Mucosa of rectum (tissue), 2 donors: ENCODE measurements around the gene SAA2.
"Not testable (repeated sequence)": the region's sequence is repeated elsewhere in the genome, so short reads cannot be mapped to it uniquely, and the experiment has no call there.

Experiments
- H3K27ac ChIP-seq, 2 donors: one replicate each; pipeline ENCODE4 v1.7.0; 2013; ENCODE audit warnings: inconsistent platforms in 2 of 2, low read depth in 2 of 2, low read length in 2 of 2
- H3K27me3 ChIP-seq, 2 donors: one replicate each; pipeline ENCODE4 v1.7.0; 2013; ENCODE audit warnings: low read length in 2 of 2; ENCODE audit not compliant: control insufficient read depth in 2 of 2, insufficient read depth in 2 of 2
- H3K36me3 ChIP-seq, 2 donors: one replicate each; pipeline ENCODE4 v1.7.0; 2013; ENCODE audit warnings: low read length in 2 of 2; ENCODE audit not compliant: control insufficient read depth in 2 of 2, insufficient read depth in 2 of 2
- H3K4me1 ChIP-seq, 2 donors: one replicate each; pipeline ENCODE4 v1.7.0; 2013; ENCODE audit warnings: low read length in 2 of 2, mild to moderate bottlenecking in 1 of 2; ENCODE audit not compliant: control insufficient read depth in 2 of 2, insufficient read depth in 2 of 2
- H3K4me3 ChIP-seq, 2 donors: one replicate each; pipeline ENCODE4 v1.7.0; 2013; ENCODE audit warnings: low read length in 2 of 2
- H3K9ac ChIP-seq, 2 donors: one replicate each; pipeline ENCODE4 v1.7.0; 2013; ENCODE audit warnings: low read length in 2 of 2, low read depth in 1 of 2, mild to moderate bottlenecking in 1 of 2
- H3K9me3 ChIP-seq, 2 donors: one replicate each; pipeline ENCODE4 v1.7.0; 2013; ENCODE audit warnings: low read length in 2 of 2; ENCODE audit not compliant: control insufficient read depth in 2 of 2
- donor health status: healthy.
- donor health status: Normal muscosa, but diverticular disease.

The SAA2 gene

GRCh38 chr11:18269252-18269651 is 20.8 kb upstream of the SAA2 start:
- not testable (repeated sequence) for H3K9me3 ChIP-seq, H3K27me3 ChIP-seq, H3K27ac ChIP-seq, H3K9ac ChIP-seq, H3K36me3 ChIP-seq, H3K4me3 ChIP-seq, H3K4me1 ChIP-seq

GRCh38 chr11:18267335-18268133 is 19.1 kb upstream of the SAA2 start:
- not testable (repeated sequence) for H3K9ac ChIP-seq, H3K27me3 ChIP-seq, H3K9me3 ChIP-seq, H3K36me3 ChIP-seq, H3K4me1 ChIP-seq, H3K4me3 ChIP-seq, H3K27ac ChIP-seq

GRCh38 chr11:18265949-18266348 is 17.5 kb upstream of the SAA2 start, which contains the start of gene SAA1:
SAA1 (plus strand) TSS chr11:18266264; CDS start chr11:18266888, 624 bp downstream.
- Histone ChIP-seq H3K4me1 (no peaks in the 10 kb centered on the region), H3K36me3 (no peaks in the 10 kb centered on the region), H3K9ac (no peak within 1 kb of the TSS), H3K9me3 (no peaks in the 10 kb centered on the region), H3K27ac (no peak within 1 kb of the TSS), H3K4me3 (no peak within 1 kb of the TSS), H3K27me3 (no peaks in the 10 kb centered on the region)

DNA sequence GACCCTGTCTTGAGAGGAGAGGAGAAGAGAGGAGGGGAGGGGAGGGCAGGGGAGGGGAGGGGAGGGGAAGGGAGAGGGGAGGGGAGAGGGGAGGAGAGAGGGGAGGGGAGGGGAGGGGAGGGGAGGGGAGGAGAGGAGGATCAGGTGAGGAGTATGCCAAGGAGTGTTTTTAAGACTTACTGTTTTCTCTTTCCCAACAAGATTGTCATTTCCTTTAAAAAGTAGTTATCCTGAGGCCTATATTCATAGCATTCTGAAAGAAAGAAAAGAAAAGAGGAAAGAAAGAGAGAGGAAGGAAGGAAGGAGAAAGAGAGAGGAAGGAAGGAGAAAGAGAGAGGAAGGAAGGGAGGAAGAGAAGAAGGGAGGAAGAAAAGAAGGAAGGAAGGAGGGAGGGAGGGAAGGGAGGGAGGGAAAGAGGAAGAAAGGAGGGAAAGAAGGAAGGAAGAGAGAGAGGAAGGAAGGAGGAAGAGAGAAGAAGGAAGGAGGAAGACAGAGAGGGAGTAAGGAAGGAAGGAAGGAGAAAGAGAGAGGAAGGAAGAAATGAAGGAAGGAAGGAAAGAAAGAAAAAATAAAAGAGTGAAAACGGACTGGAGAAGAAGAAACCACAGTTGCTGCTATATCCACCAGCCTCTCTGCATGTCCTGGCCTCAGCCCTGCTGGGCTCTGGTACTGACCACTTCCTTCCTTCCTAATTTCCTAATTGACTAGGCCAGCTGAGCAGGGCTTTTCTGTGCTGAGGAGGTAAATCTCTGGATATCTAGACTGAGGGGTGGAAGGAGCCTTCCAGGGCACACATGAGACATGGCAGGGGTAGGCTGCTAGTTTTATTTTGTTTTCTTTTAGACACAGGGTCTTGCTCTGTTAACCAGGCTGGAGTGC is 16.4 kb upstream of the SAA2 start:
- Histone ChIP-seq H3K4me1 (no peaks in the 10 kb centered on the region), H3K4me3 (no peak overlapping the region), H3K27ac (no peak overlapping the region), H3K9me3 (no peaks in the 10 kb centered on the region), H3K36me3 (no peaks in the 10 kb centered on the region), H3K9ac (no peak overlapping the region), H3K27me3 (no peaks in the 10 kb centered on the region)

GRCh38 chr11:18264035-18264434 is 15.6 kb upstream of the SAA2 start:
- no peak overlapping the region for H3K9ac ChIP-seq
- H3K9me3 ChIP-seq: no peaks in the 10 kb centered on the region
- no peak overlapping the region for H3K27ac ChIP-seq
- H3K4me3 ChIP-seq: no peak overlapping the region
- no peaks in the 10 kb centered on the region for H3K4me1 ChIP-seq
- no peaks in the 10 kb centered on the region for H3K27me3 ChIP-seq
- no peaks in the 10 kb centered on the region for H3K36me3 ChIP-seq

DNA sequence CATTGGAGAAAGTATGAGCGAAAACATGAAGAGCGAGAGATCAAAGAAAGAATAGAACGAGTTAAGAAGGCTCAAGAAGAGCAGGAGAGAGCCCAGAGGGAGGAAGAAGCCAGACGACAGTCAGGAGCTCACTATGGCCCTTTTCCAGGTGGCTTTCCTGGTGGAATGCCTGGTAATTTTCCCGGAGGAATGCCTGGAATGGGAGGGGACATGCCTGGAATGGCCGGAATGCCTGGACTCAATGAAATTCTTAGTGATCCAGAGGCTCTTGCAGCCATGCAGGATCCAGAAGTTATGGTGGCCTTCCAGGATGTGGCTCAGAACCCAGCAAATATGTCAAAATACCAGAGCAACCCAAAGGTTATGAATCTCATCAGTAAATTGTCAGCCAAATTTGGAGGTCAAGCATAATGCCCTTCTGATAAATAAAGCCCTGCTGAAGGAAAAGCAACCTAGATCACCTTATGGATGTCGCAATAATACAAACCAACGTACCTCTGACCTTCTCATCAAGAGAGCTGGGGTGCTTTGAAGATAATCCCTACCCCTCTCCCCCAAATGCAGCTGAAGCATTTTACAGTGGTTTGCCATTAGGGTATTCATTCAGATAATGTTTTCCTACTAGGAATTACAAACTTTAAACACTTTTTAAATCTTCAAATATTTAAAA is 14.3 kb upstream of the SAA2 start:
- not testable (repeated sequence) for H3K27ac ChIP-seq, H3K4me3 ChIP-seq, H3K9ac ChIP-seq, H3K27me3 ChIP-seq, H3K36me3 ChIP-seq, H3K9me3 ChIP-seq, H3K4me1 ChIP-seq

GRCh38 chr11:18261721-18262120 is 13.3 kb upstream of the SAA2 start:
- H3K27me3 ChIP-seq: no peaks in the 10 kb centered on the region
- H3K4me3 ChIP-seq: no peak overlapping the region
- no peaks in the 10 kb centered on the region for H3K36me3 ChIP-seq
- H3K4me1 ChIP-seq: no peaks in the 10 kb centered on the region
- no peak overlapping the region for H3K9ac ChIP-seq
- H3K9me3 ChIP-seq: no peaks in the 10 kb centered on the region
- no peak overlapping the region for H3K27ac ChIP-seq

DNA sequence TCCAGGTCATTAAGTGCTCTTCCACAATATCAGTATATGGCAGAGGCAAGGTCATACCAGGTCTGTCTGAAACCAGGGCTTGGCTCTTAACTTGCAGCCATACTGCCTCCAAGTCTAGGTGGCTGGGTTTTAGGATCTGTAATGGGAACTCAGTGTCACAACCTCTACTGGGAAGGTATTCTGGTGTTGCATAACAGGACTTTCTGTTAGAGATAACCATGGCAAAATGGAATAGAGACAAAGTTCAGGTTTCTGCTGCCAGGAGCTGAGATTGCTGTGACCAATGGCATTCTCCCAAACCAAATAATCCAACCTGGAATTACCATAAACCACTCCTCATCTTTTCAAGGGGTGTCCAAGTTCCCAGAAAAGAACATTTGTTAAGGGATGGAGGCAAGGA is 10.8 kb upstream of the SAA2 start:
- Histone ChIP-seq H3K9me3 (no peaks in the 10 kb centered on the region), H3K9ac (no peak overlapping the region), H3K4me3 (no peak overlapping the region), H3K4me1 (no peaks in the 10 kb centered on the region), H3K27ac (no peak overlapping the region), H3K36me3 (no peaks in the 10 kb centered on the region), H3K27me3 (no peaks in the 10 kb centered on the region)

GRCh38 chr11:18254781-18255361 is 6.4 kb upstream of the SAA2 start:
- Histone ChIP-seq H3K9ac (no peak overlapping the region), H3K27ac (no peak overlapping the region), H3K36me3 (no peaks in the 10 kb centered on the region), H3K4me1 (no peaks in the 10 kb centered on the region), H3K27me3 (no peaks in the 10 kb centered on the region), H3K9me3 (no peaks in the 10 kb centered on the region), H3K4me3 (no peak overlapping the region)
